HepG2 (cell line): ENCODE data around the gene NUP88. TPM values are rescaled to one million over a fixed set of nuclear protein-coding genes. Genes with fewer than 3 reads are reported as not detected.

ENCODE experiments used
- ARHGAP35 ChIP-seq: sonication (generic); formaldehyde crosslinking; IDR thresholded peaks from 2 replicates; pipeline ENCODE4 v1.9.0; 2022; ENCODE audit warnings: mild to moderate bottlenecking, inconsistent platforms, moderate library complexity, missing genetic modification reagents, borderline replicate concordance
- ATF7 ChIP-seq, 2 experiments: fragments of 450-650 bp in 1 of 2; sonication (generic) in 1 of 2; formaldehyde crosslinking in 1 of 2; IDR thresholded peaks; 2 replicates each; pipeline versions ENCODE4 v1.4.0 to v1.6.1; 2016 to 2020; ENCODE audit warnings: antibody characterized with exemption in 1 of 2, mild to moderate bottlenecking in 1 of 2, missing genetic modification reagents in 1 of 2
- BCL6 ChIP-seq: IDR thresholded peaks from 2 replicates; pipeline ENCODE4 v1.6.1; 2016; ENCODE audit warnings: missing genetic modification reagents, missing compliant biosample characterization
- BRD4 ChIP-seq: sonication (generic); formaldehyde crosslinking; IDR thresholded peaks from 2 replicates; pipeline ENCODE4 v1.4.0; 2020; ENCODE audit warnings: missing genetic modification reagents
- CHD2 ChIP-seq: IDR thresholded peaks from 2 replicates; pipeline ENCODE4 v1.6.1; 2011; ENCODE audit warnings: low read depth, low read length, improper control_type of control experiment
- FOSL2 ChIP-seq: sonication (generic); formaldehyde crosslinking; IDR thresholded peaks from 2 replicates; pipeline ENCODE4 v1.4.0; 2020; ENCODE audit warnings: missing genetic modification reagents
- FOXP1 ChIP-seq, 2 experiments: fragments of 450-650 bp in 1 of 2; IDR thresholded peaks; 2 replicates each; pipeline ENCODE4 v1.6.1; 2017 to 2018; ENCODE audit warnings: antibody characterized with exemption in 1 of 2
- KDM5B ChIP-seq: sonication (generic); formaldehyde crosslinking; IDR thresholded peaks from 2 replicates; pipeline ENCODE4 v1.4.0; 2020; ENCODE audit warnings: missing genetic modification reagents, mild to moderate bottlenecking, borderline replicate concordance
- LBX2 ChIP-seq: sonication (generic); formaldehyde crosslinking; IDR thresholded peaks from 2 replicates; pipeline ENCODE4 v1.5.0; 2020; ENCODE audit warnings: missing genetic modification reagents, mild to moderate bottlenecking, borderline replicate concordance
- MTF1 ChIP-seq: sonication (generic); formaldehyde crosslinking; IDR thresholded peaks from 2 replicates; pipeline ENCODE4 v1.5.0; 2020; ENCODE audit warnings: missing genetic modification reagents
- MXI1 ChIP-seq: IDR thresholded peaks from 3 replicates; pipeline ENCODE4 v1.6.1; 2012; ENCODE audit warnings: low read depth, low read length, inconsistent platforms, borderline replicate concordance
- NR2F1 ChIP-seq, 2 experiments: fragments of 450-650 bp in 1 of 2; formaldehyde crosslinking in 1 of 2; IDR thresholded peaks; 2 replicates each; pipeline versions ENCODE4 v1.5.0 to v1.6.1; 2016 to 2020; ENCODE audit warnings: mild to moderate bottlenecking in 1 of 2, missing compliant biosample characterization in 1 of 2, missing genetic modification reagents in 1 of 2, moderate library complexity in 1 of 2
- RAD51 ChIP-seq: fragments of 450-650 bp; IDR thresholded peaks from 2 replicates; pipeline ENCODE4 v1.6.1; 2016; ENCODE audit warnings: borderline replicate concordance
- SALL1 ChIP-seq: sonication (generic); formaldehyde crosslinking; IDR thresholded peaks from 2 replicates; pipeline ENCODE4 v1.8.0; 2022; ENCODE audit warnings: mild to moderate bottlenecking, missing genetic modification reagents
- SATB2 ChIP-seq: sonication (generic); formaldehyde crosslinking; IDR thresholded peaks from 2 replicates; pipeline ENCODE4 v1.5.0; 2020; ENCODE audit warnings: missing genetic modification reagents
- SRSF9 ChIP-seq: fragments of 200-400 bp; formaldehyde crosslinking; IDR thresholded peaks from 2 replicates; pipeline ENCODE4 v1.6.1; 2018; ENCODE audit warnings: borderline replicate concordance, mild to moderate bottlenecking, low read depth, low read length; ENCODE audit not compliant: insufficient read depth, poor library complexity, severe bottlenecking
- TCF7 ChIP-seq: sonication (generic); IDR thresholded peaks from 2 replicates; pipeline ENCODE4 v1.6.1; 2016; ENCODE audit warnings: antibody characterized with exemption, low read depth
- ZBTB7A ChIP-seq: sonication (generic); formaldehyde crosslinking; IDR thresholded peaks from 2 replicates; pipeline ENCODE4 v1.8.0; 2022; ENCODE audit warnings: mild to moderate bottlenecking, missing genetic modification reagents
- ZFP91 ChIP-seq: sonication (generic); formaldehyde crosslinking; IDR thresholded peaks from 2 replicates; pipeline ENCODE4 v1.9.0; 2022; ENCODE audit warnings: missing genetic modification reagents, mild to moderate bottlenecking, borderline replicate concordance
- ZNF124 ChIP-seq: sonication (generic); formaldehyde crosslinking; IDR thresholded peaks from 2 replicates; pipeline ENCODE4 v1.4.0; 2020; ENCODE audit warnings: missing genetic modification reagents
- ZNF263 ChIP-seq: sonication (generic); formaldehyde crosslinking; IDR thresholded peaks from 2 replicates; pipeline ENCODE4 v1.4.0; 2020; ENCODE audit warnings: missing genetic modification reagents
- ZNF564 ChIP-seq: sonication (generic); formaldehyde crosslinking; IDR thresholded peaks from 2 replicates; pipeline ENCODE4 v1.8.1; 2023; ENCODE audit warnings: mild to moderate bottlenecking, missing genetic modification reagents
- ZNF597 ChIP-seq: sonication (generic); formaldehyde crosslinking; IDR thresholded peaks from 2 replicates; pipeline ENCODE4 v1.5.0; 2020; ENCODE audit warnings: missing genetic modification reagents
- ZNF740 ChIP-seq: sonication (generic); formaldehyde crosslinking; IDR thresholded peaks from 2 replicates; pipeline ENCODE4 v1.4.0; 2020; ENCODE audit warnings: missing genetic modification reagents
- ZNF777 ChIP-seq: sonication (generic); formaldehyde crosslinking; IDR thresholded peaks from 2 replicates; pipeline ENCODE4 v1.4.0; 2020; ENCODE audit warnings: missing genetic modification reagents
- polyA plus RNA-seq, 8 experiments: library from polyadenylated mRNA; depleted of rRNA in 3 of 8; stranded (reverse) in 7 of 8; unstranded in 1 of 8; fragments of >200 nt; fragmentation: Illumina TruSeq in 4 of 8; extraction: Trizol in 4 of 8; gene quantifications; 2 replicates each; pipeline versions ENCODE4 v1.2.1 to v1.2.3, GENCODE V29; 2011 to 2016; ENCODE audit warnings: low read depth in 4 of 8, missing spikeins in 1 of 8, mixed read lengths in 1 of 8; ENCODE audit not compliant: insufficient read depth in 1 of 8
- total RNA-seq, 5 experiments: library from RNA; depleted of rRNA; stranded (reverse); fragments of >200 nt; fragmentation: Illumina TruSeq; extraction: Trizol; gene quantifications; 2 replicates each; pipeline ENCODE4 v1.2.3, GENCODE V29; 2016; ENCODE audit warnings: low read depth in 1 of 5
- TF ChIP-seq, protein P1 (sequence below): IDR thresholded peaks from 2 replicates; pipeline ENCODE4 v1.6.1; 2016; ENCODE audit warnings: mild to moderate bottlenecking, missing biosample characterization, missing genetic modification reagents

Gene NUP88
- total and polyA plus RNA-seq, 2 of the 13 experiments (the other 11 are each of a cell fraction or from before 2014, with no cell fraction given): 48.2 to 130 TPM

GRCh38 chr17:5438716-5439445 is 19.4 kb upstream of the NUP88 start, which contains the start of gene C1QBP (continued):
- TF ChIP-seq LBX2 (CRISPR knock-in tag): peak; percentile 93
- TF ChIP-seq SRSF9: no peak
- TF ChIP-seq SALL1 (CRISPR knock-in tag): peak; percentile 80
- TF ChIP-seq ZBTB7A (CRISPR knock-in tag): no peak
- peak; percentile 86 for TF ChIP-seq BRD4 (CRISPR knock-in tag)
- peak; percentile 89 for TF ChIP-seq SATB2 (CRISPR knock-in tag)
- TF ChIP-seq MTF1 (CRISPR knock-in tag): peak; percentile 89
- TF ChIP-seq RAD51: no peak
- TF ChIP-seq ZNF597: no peak
- TF ChIP-seq ZFP91 (CRISPR knock-in tag): peak; percentile 89
- peak; percentile 59; the same call in 1 of the 2 replicates for TF ChIP-seq ARHGAP35
- no peak for TF ChIP-seq ZNF740 (CRISPR knock-in tag)
- peak; percentile 97 for TF ChIP-seq KDM5B (CRISPR knock-in tag)
- no peak for TF ChIP-seq FOXP1 (IDR thresholded peaks at IDR 0.05)
- TF ChIP-seq FOXP1 (CRISPR knock-in tag; IDR thresholded peaks at IDR 0.05): no peak
- TF ChIP-seq, protein P1, sequence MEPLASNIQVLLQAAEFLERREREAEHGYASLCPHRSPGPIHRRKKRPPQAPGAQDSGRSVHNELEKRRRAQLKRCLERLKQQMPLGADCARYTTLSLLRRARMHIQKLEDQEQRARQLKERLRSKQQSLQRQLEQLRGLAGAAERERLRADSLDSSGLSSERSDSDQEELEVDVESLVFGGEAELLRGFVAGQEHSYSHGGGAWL (CRISPR knock-in tag): peak; percentile 99
- TF ChIP-seq BCL6 (CRISPR knock-in tag): no peak
- TF ChIP-seq ATF7 (IDR thresholded peaks at IDR 0.05): no peak
- peak; percentile 74 for TF ChIP-seq ATF7 (CRISPR knock-in tag; IDR thresholded peaks at IDR 0.05)
- peak; percentile 80 for TF ChIP-seq ZNF777 (CRISPR knock-in tag)
- TF ChIP-seq ZNF564 (CRISPR knock-in tag): peak; percentile 86
- TF ChIP-seq CHD2: no peak
- no peak; the same call in 1 of the 2 replicates for TF ChIP-seq FOSL2 (CRISPR knock-in tag)
- peak; percentile 69 for TF ChIP-seq ZNF263 (CRISPR knock-in tag)
- TF ChIP-seq MXI1: peak; percentile 97; the same call in 2 of the 3 replicates
- TF ChIP-seq NR2F1 (CRISPR knock-in tag; IDR thresholded peaks at IDR 0.05): peak in 1 of 2 experiments; percentile 42; a peak in 1 of 4 replicates
- peak; percentile 23; the same call in 1 of the 2 replicates for TF ChIP-seq ZNF124 (CRISPR knock-in tag)
- no peak for TF ChIP-seq TCF7
